Astrocyte of the cerebellum (primary cell): ENCODE results near the gene CCSAP.
"Not testable (repeated sequence)": the region's sequence is repeated elsewhere in the genome, so short reads cannot be mapped to it uniquely, and the experiment has no call there.

Experiments used
- DNase-seq: peaks from one replicate; pipeline ENCODE4 v3.0.0-alpha.2; 2011; ENCODE audit warnings: low read depth
- H3K4me3 ChIP-seq: 2 replicates; pipeline ENCODE4 v1.5.1; 2011; ENCODE audit warnings: mild to moderate bottlenecking, low read depth, low read length, moderate library complexity
- in situ Hi-C: cut with HindIII; loops from 2 replicates; pipeline ENCODE4 v1.10.0; 2017; ENCODE audit warnings: low sequenced_read_pairs
- TF ChIP-seq, protein P1 (sequence below): IDR thresholded peaks from 2 replicates; pipeline ENCODE4 v1.5.1; 2012; ENCODE audit warnings: low read length, low read depth, moderate library complexity, mild to moderate bottlenecking; ENCODE audit errors: missing control alignments

Gene CCSAP

GRCh38 chr1:229383188-229383587 is 40.3 kb upstream of the CCSAP start:
- DNase-seq = no peak
- in situ Hi-C loops = no loop called here
- TF ChIP-seq, protein P1, sequence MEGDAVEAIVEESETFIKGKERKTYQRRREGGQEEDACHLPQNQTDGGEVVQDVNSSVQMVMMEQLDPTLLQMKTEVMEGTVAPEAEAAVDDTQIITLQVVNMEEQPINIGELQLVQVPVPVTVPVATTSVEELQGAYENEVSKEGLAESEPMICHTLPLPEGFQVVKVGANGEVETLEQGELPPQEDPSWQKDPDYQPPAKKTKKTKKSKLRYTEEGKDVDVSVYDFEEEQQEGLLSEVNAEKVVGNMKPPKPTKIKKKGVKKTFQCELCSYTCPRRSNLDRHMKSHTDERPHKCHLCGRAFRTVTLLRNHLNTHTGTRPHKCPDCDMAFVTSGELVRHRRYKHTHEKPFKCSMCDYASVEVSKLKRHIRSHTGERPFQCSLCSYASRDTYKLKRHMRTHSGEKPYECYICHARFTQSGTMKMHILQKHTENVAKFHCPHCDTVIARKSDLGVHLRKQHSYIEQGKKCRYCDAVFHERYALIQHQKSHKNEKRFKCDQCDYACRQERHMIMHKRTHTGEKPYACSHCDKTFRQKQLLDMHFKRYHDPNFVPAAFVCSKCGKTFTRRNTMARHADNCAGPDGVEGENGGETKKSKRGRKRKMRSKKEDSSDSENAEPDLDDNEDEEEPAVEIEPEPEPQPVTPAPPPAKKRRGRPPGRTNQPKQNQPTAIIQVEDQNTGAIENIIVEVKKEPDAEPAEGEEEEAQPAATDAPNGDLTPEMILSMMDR = no peak
- no peak overlapping the region for H3K4me3 ChIP-seq

- in situ Hi-C loops = no loop called here
- no peak overlapping the region for H3K4me3 ChIP-seq
- TF ChIP-seq, protein P1 = no peak
- no peak for DNase-seq
Measured at GRCh38 chr1:229381234-229381633, 38.4 kb upstream of the CCSAP start.

- TF ChIP-seq, protein P1 = no peak
- in situ Hi-C loops = no loop called here
- H3K4me3 ChIP-seq = no peak overlapping the region
- DNase-seq = no peak
Measured at GRCh38 chr1:229380536-229381160, 37.8 kb upstream of the CCSAP start.

DNA sequence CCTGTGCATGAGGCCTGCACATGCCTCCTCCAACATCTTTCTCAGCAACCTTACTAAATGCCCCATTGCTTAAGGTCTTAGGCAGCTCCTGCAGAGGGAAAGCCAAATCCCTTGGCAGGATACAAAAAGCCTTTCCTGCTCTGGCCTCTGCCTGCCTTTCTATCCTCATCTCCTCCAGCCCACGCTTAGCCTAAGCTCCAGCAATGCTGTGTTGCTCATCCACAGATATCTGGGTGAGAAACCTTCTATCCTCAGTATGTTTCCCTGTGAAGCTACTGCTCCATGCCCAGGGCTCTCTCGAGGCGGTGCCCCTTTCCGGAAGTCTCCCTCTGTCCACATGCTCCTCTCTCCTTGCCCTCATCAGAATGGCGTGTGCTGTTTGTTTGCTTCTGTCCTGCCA is 37.0 kb upstream of the CCSAP start:
- in situ Hi-C loops = no loop called here
- no peak overlapping the region for H3K4me3 ChIP-seq
- TF ChIP-seq, protein P1 = no peak
- no peak for DNase-seq

DNA sequence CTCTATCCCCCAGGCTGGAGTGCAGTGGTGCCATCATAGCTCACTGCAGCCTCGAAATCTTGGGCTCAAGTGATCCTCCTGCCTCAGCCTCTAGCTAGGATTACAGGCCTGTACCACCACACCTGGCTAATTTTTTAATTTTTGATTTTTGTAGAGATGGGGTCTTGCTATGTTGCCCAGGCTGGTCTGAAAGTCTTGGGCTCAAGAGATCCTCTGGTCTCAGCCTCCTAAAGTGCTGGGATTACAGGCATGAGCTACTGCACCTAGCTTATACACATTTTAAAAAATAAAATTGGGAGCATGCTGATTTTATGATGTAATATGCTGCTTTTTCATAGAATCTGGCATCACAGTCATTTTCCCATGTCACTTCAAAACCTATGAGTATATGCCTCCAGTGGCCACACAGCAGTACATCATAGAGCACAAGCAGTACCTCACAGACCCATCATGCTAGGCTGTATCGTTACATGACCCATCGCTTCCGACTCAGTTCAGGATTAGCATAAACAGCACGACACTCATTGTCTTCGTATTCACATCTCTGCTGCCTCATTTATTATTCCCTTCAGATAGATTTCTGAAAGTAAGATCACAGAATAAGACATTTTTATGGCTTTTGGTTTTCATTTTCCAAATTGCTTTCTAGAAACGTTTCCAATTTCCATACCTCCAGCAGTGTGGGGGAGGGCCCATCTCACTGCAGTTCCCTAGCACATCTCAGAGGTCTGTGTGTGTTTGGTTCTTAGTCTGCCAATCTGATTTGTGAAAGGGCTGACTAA is 35.9 kb upstream of the CCSAP start:
- no peak overlapping the region for H3K4me3 ChIP-seq
- TF ChIP-seq, protein P1 = no peak
- in situ Hi-C loops = no loop called here
- no peak for DNase-seq

GRCh38 chr1:229378035-229378434 is 35.2 kb upstream of the CCSAP start:
- in situ Hi-C loops, DNase-seq: not testable (repeated sequence)

GRCh38 chr1:229377429-229377828 is 34.6 kb upstream of the CCSAP start:
- DNase-seq = no peak
- TF ChIP-seq, protein P1 = no peak
- in situ Hi-C loops = no loop called here
- H3K4me3 ChIP-seq = no peak overlapping the region

More at GRCh38 chr1:229378035-229378434, 35.2 kb upstream of the CCSAP start:
- H3K4me3 ChIP-seq = not testable (repeated sequence)
